ENCODE data around the gene NUDT7. TPM values are rescaled to one million over a fixed set of nuclear protein-coding genes. Genes with fewer than 3 reads are reported as not detected.

NUDT7 gene
- total and polyA plus RNA-seq, 9 of the 15 experiments (the other 6 are each of a cell fraction or from before 2014, with no cell fraction given) = 5.6 to 24.2 (median 10.5) TPM

DNA sequence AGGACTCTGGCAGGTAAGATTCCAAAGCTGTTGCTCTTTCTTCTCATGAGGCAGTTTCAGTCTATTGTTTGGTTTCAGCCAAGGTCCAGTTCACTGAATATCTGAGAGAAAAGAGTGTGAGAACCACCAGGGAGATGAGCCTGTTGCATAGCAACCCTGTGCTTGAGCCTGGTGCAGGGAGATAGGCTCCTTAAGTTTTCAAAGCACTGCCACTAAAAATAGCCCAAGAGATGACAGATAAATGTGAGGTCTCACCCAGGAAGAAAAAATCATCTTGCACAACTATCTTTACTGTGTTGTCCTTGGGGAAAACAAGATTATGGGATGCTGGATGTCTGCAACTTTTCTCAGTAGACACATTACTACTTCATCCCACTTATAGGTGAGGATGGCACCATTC is 26.2 kb upstream of the NUDT7 start (continued):
- TF ChIP-seq MXD1 (CRISPR knock-in tag; IDR thresholded peaks at IDR 0.05; ENCODE audit: borderline replicate concordance, poor library complexity, severe bottlenecking) = no peak
- TF ChIP-seq, protein P1, sequence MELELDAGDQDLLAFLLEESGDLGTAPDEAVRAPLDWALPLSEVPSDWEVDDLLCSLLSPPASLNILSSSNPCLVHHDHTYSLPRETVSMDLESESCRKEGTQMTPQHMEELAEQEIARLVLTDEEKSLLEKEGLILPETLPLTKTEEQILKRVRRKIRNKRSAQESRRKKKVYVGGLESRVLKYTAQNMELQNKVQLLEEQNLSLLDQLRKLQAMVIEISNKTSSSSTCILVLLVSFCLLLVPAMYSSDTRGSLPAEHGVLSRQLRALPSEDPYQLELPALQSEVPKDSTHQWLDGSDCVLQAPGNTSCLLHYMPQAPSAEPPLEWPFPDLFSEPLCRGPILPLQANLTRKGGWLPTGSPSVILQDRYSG (tag; conservative IDR thresholded peaks at IDR 0.05; ENCODE audit: low read depth) = no peak
- no peak for TF ChIP-seq BCOR (IDR thresholded peaks at IDR 0.05)
- TF ChIP-seq ARID3B (CRISPR knock-in tag; IDR thresholded peaks at IDR 0.05; ENCODE audit: borderline replicate concordance) = no peak
- no peak for TF ChIP-seq ZNF639 (CRISPR knock-in tag; conservative IDR thresholded peaks at IDR 0.05 in 1 of 2, IDR thresholded peaks at IDR 0.05 in 1 of 2)
- TF ChIP-seq SRSF3 (IDR thresholded peaks at IDR 0.05; ENCODE audit: insufficient read depth, low read length) = no peak
- no peak for TF ChIP-seq MYC (IDR thresholded peaks at IDR 0.05; ENCODE audit: low read depth, low read length)
- no peak for TF ChIP-seq MYC (CRISPR knock-in tag; IDR thresholded peaks at IDR 0.05; ENCODE audit: borderline replicate concordance, low read depth)
- no peak for TF ChIP-seq HNRNPK (IDR thresholded peaks at IDR 0.05; ENCODE audit: low read depth, low read length, poor library complexity, severe bottlenecking)
- TF ChIP-seq ARID4B (CRISPR knock-in tag; IDR thresholded peaks at IDR 0.05) = no peak
- TF ChIP-seq ZBTB26 (CRISPR knock-in tag; IDR thresholded peaks at IDR 0.05) = no peak
- TF ChIP-seq MTA3 (IDR thresholded peaks at IDR 0.05; ENCODE audit: borderline replicate concordance) = no peak
- TF ChIP-seq SP1 (CRISPR knock-in tag; IDR thresholded peaks at IDR 0.05) = no peak
- no peak for TF ChIP-seq MAFF (IDR thresholded peaks at IDR 0.05; ENCODE audit: low read length)
- TF ChIP-seq HMGN3 (IDR thresholded peaks at IDR 0.05; ENCODE audit: borderline replicate concordance, extremely low read depth, insufficient read length, low read depth, low read length) = no peak
- TF ChIP-seq L3MBTL2 (IDR thresholded peaks at IDR 0.05) = no peak
- no peak for TF ChIP-seq POU5F1 (IDR thresholded peaks at IDR 0.05; ENCODE audit: borderline replicate concordance, low read depth, low read length, partially characterized antibody)

All from K562 (cell line).